ENCODE results near the gene TIMM22. TPM values are rescaled to one million over a fixed set of nuclear protein-coding genes. Genes with fewer than 3 reads are reported as not detected.
A peak's percentile ranks its signal among the peaks of the same experiment; 100 is the strongest.

Gene TIMM22
- total and polyA plus RNA-seq, 2 donors (not counting 1 experiment from before 2014, with no cell fraction given): 4.1 to 9.5 TPM

GRCh38 chr17:1039123-1039507 lies 42.2 kb downstream of the TIMM22 start:
- Histone ChIP-seq H3K27ac (ENCODE audit: low read length in 2 of 2) (no peak overlapping the region), H3K9me3 (ENCODE audit: control extremely low read depth in 1 of 3, control insufficient read depth in 2 of 3, insufficient read depth in 1 of 3, low read length in 2 of 3) (peaks cover 0 to 2% (median 0%) of the 10 kb centered on the region in 3 donors), H3K27me3 (replicated peaks in 1 of 4; ENCODE audit: control extremely low read depth in 1 of 4, control insufficient read depth in 3 of 4, insufficient read depth in 4 of 4, low read length in 3 of 4) (no peaks in the 10 kb centered on the region), H3K79me2 (ENCODE audit: control insufficient read depth, insufficient read depth, low read length) (peaks cover 17% of the 10 kb centered on the region), H3K9ac (ENCODE audit: low read length) (no peak overlapping the region), H3K36me3 (replicated peaks in 1 of 2; ENCODE audit: control extremely low read depth in 1 of 2, control insufficient read depth in 1 of 2, extremely low read depth in 1 of 2, insufficient read depth in 2 of 2, low read length in 1 of 2) (peaks cover 0 to 24% of the 10 kb centered on the region in 2 experiments), H2AFZ (ENCODE audit: insufficient read depth, low read depth, low read length, poor library complexity, severe bottlenecking) (no peak overlapping the region), H3K4me3 (ENCODE audit: control extremely low read depth in 1 of 5, extremely low read depth in 1 of 5, insufficient read depth in 1 of 5, low read depth in 2 of 5, low read length in 4 of 5) (no peak overlapping the region), H3K4me2 (replicated peaks; ENCODE audit: low read depth, low read length, poor library complexity, severe bottlenecking) (peak overlapping the region; percentile 26), H4K20me1 (ENCODE audit: control insufficient read depth, insufficient read depth, low read length, poor library complexity, severe bottlenecking) (peaks cover 82% of the 10 kb centered on the region), H3K4me1 (ENCODE audit: control insufficient read depth in 2 of 2, insufficient read depth in 2 of 2, low read length in 2 of 2) (peaks cover 9 to 10% of the 10 kb centered on the region in 2 donors)
- Mint-ChIP-seq H3K27ac (no peak overlapping the region), H3K4me1 (peaks cover 10% of the 10 kb centered on the region), H3K27me3 (no peaks in the 10 kb centered on the region), H3K4me3 (no peak overlapping the region), H3K9me3 (ENCODE audit: insufficient read depth) (no peaks in the 10 kb centered on the region)
- DNase-seq (no peak), ATAC-seq (ENCODE audit: low read depth) (no peak)
- POLR2A ChIA-PET: no interaction called here
- intact Hi-C loops (cut with micrococcal nuclease): no loop called here
- TF ChIP-seq EZH2 (IDR thresholded peaks at IDR 0.05; ENCODE audit: borderline replicate concordance, insufficient read depth, low read depth, low read length, poor library complexity, severe bottlenecking) (no peak), CTCF (IDR thresholded peaks at IDR 0.05) (no peak)
- 82% methylated on average over 11 of the region's 16 CpGs for WGBS (ENCODE audit: insufficient coverage)
- CTCF ChIA-PET: no interaction called here

- ChIA-PET POLR2A (no interaction called here), CTCF (interaction anchor here (0.6 kb wide), 1 partner anchor 20 kb away, joined by 3 read pairs; no protein-coding TSS in a partner anchor)
- Mint-ChIP-seq H3K4me3 (no peak overlapping the region), H3K4me1 (peaks cover 5% of the 10 kb centered on the region), H3K27me3 (no peaks in the 10 kb centered on the region), H3K27ac (no peak overlapping the region), H3K9me3 (ENCODE audit: insufficient read depth) (no peaks in the 10 kb centered on the region)
- Histone ChIP-seq H3K4me3 (ENCODE audit: control extremely low read depth in 1 of 5, extremely low read depth in 1 of 5, insufficient read depth in 1 of 5, low read depth in 2 of 5, low read length in 4 of 5) (no peak overlapping the region), H3K9ac (ENCODE audit: low read length) (no peak overlapping the region), H3K27me3 (replicated peaks in 1 of 4; ENCODE audit: control extremely low read depth in 1 of 4, control insufficient read depth in 3 of 4, insufficient read depth in 4 of 4, low read length in 3 of 4) (no peaks in the 10 kb centered on the region), H3K27ac (ENCODE audit: low read length in 2 of 2) (peak overlapping the region in 1 of 2 donors; percentile 39), H3K79me2 (ENCODE audit: control insufficient read depth, insufficient read depth, low read length) (peaks cover 17% of the 10 kb centered on the region), H3K4me1 (ENCODE audit: control insufficient read depth in 2 of 2, insufficient read depth in 2 of 2, low read length in 2 of 2) (peaks cover 8 to 9% of the 10 kb centered on the region in 2 donors), H3K4me2 (replicated peaks; ENCODE audit: low read depth, low read length, poor library complexity, severe bottlenecking) (peak overlapping the region; percentile 26), H3K36me3 (replicated peaks in 1 of 2; ENCODE audit: control extremely low read depth in 1 of 2, control insufficient read depth in 1 of 2, extremely low read depth in 1 of 2, insufficient read depth in 2 of 2, low read length in 1 of 2) (peaks cover 0 to 24% of the 10 kb centered on the region in 2 experiments), H2AFZ (ENCODE audit: insufficient read depth, low read depth, low read length, poor library complexity, severe bottlenecking) (no peak overlapping the region), H4K20me1 (ENCODE audit: control insufficient read depth, insufficient read depth, low read length, poor library complexity, severe bottlenecking) (peaks cover 85% of the 10 kb centered on the region), H3K9me3 (ENCODE audit: control extremely low read depth in 1 of 3, control insufficient read depth in 2 of 3, insufficient read depth in 1 of 3, low read length in 2 of 3) (peaks cover 0 to 2% (median 0%) of the 10 kb centered on the region in 3 donors)
- 61% methylated on average over 25 of the region's 30 CpGs for WGBS (ENCODE audit: insufficient coverage)
- TF ChIP-seq EZH2 (IDR thresholded peaks at IDR 0.05; ENCODE audit: borderline replicate concordance, insufficient read depth, low read depth, low read length, poor library complexity, severe bottlenecking): no peak
- DNase-seq (no peak), ATAC-seq (ENCODE audit: low read depth) (peak; percentile 36)
- intact Hi-C loops (cut with micrococcal nuclease): no loop called here
Observed at GRCh38 chr17:1039511-1040215, 42.7 kb downstream of the TIMM22 start.
